Measurements from ENCODE around the gene ABCD4. TPM values are rescaled to one million over a fixed set of nuclear protein-coding genes. Genes with fewer than 3 reads are reported as not detected.
A peak's percentile ranks its signal among the peaks of the same experiment; 100 is the strongest.

ABCD4 gene
- polyA plus RNA-seq, 2 of the 4 experiments (the other 2 are of a cell fraction): 13.9 to 35.8 TPM

DNA sequence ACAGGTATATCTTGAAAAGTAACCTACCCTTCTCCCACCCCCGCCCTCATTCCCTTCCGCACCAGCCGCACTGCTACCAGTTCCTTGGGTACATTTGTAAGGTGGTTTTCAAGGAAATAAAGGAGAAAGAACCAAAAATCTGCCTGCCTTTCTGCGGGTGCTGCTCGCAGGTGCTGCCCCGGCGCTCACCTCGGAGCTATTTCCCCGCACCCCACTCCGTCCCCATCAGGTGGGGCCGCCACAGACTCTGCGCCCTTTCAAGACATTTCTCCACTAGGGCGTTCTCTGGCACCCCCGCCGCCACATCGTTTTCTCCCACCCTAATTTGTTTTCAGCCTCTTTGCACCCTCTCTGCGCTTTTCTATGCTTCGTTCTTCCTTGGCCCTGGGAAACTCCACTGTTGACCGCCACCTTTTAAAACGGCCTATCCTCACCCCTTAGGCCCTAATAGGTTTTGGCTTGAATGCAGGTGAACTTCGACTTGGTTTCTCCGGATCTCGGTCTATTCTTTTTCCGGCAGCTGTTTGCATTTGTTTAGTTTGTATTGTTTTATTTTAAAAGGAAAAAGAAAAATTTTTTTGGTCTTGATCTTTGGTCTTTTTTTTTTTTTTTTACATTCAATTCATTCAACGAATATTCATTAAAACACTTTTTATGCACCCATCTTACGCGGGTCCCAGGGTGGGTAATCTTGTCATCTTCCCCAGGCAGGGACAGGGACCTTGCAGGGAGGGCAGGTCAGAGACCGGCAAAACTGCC, 60.5 kb downstream of the ABCD4 start:
- ChIA-PET CTCF (interaction anchor here (1.3 to 6.1 kb wide), 3 partner anchors 10 to 130 kb away, joined by 6 to 46 read pairs (median 8); no protein-coding TSS in a partner anchor), POLR2A (no interaction called here)
- FAIRE-seq: no peak
- Histone ChIP-seq H3K4me3 (no peak overlapping the region), H3K27ac (no peak overlapping the region), H3K9me3 (no peaks in the 10 kb centered on the region), H3K4me2 (no peak overlapping the region), H3K4me1 (no peaks in the 10 kb centered on the region)
- ATAC-seq: no peak
- WGBS (ENCODE audit: missing lambda C conversion rate): 51% methylated on average over 28 of the region's 28 CpGs
- DNase-seq (ENCODE audit: low read depth in 1 of 2, low spot score in 1 of 2): no peak
- TF ChIP-seq, protein P1, sequence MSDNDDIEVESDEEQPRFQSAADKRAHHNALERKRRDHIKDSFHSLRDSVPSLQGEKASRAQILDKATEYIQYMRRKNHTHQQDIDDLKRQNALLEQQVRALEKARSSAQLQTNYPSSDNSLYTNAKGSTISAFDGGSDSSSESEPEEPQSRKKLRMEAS (IDR thresholded peaks at IDR 0.05): no peak
- TF ChIP-seq SMC3 (IDR thresholded peaks at IDR 0.05) (no peak), HOXB13 (CRISPR knock-in tag; IDR thresholded peaks at IDR 0.05; ENCODE audit: low read depth) (no peak), CBX2 (IDR thresholded peaks at IDR 0.05; ENCODE audit: borderline replicate concordance, low read depth) (no peak), FOXS1 (CRISPR knock-in tag; IDR thresholded peaks at IDR 0.05) (no peak), HEYL (CRISPR knock-in tag; IDR thresholded peaks at IDR 0.05) (no peak)
- TF ChIP-seq, protein P2, sequence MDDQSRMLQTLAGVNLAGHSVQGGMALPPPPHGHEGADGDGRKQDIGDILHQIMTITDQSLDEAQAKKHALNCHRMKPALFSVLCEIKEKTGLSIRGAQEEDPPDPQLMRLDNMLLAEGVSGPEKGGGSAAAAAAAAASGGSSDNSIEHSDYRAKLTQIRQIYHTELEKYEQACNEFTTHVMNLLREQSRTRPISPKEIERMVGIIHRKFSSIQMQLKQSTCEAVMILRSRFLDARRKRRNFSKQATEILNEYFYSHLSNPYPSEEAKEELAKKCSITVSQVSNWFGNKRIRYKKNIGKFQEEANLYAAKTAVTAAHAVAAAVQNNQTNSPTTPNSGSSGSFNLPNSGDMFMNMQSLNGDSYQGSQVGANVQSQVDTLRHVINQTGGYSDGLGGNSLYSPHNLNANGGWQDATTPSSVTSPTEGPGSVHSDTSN (IDR thresholded peaks at IDR 0.05): no peak
- TF ChIP-seq, protein P3, sequence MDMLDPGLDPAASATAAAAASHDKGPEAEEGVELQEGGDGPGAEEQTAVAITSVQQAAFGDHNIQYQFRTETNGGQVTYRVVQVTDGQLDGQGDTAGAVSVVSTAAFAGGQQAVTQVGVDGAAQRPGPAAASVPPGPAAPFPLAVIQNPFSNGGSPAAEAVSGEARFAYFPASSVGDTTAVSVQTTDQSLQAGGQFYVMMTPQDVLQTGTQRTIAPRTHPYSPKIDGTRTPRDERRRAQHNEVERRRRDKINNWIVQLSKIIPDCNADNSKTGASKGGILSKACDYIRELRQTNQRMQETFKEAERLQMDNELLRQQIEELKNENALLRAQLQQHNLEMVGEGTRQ (IDR thresholded peaks at IDR 0.05): no peak

DNA sequence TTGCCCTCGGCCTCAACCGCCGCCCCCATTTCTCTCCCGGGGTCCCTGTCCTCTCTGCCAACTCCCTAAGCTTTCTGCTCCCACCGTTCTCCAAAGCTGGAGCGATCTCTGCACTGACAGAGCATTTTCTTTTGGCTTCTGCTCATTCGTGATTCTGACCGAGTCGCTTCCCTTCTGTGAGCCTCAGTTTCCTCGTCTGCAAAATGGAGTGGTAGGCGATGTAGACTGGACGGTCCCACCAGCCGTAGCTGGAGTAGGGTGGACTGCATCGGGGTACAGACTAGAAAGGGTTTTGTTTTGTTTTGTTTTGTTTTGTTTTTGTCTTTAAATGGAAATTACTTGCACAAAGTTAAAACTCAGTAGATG, 61.1 kb downstream of the ABCD4 start:
- ChIA-PET CTCF (interaction anchor here (1.2 to 6.1 kb wide), 4 partner anchors 11 to 129 kb away, joined by 3 to 46 read pairs (median 7); partner anchors contain the start of gene ABCD4), POLR2A (no interaction called here)
- no peak for ATAC-seq
- peak overlapping the region; percentile 50 for H3K4me2 ChIP-seq
- H3K4me3 ChIP-seq: 0 out of 3 replicates have a peak overlapping the region, but pooled peaks have one; percentile 8
- TF ChIP-seq EHF (CRISPR knock-in tag; IDR thresholded peaks at IDR 0.05) (no peak), HEYL (CRISPR knock-in tag; IDR thresholded peaks at IDR 0.05) (no peak), FOSL2 (IDR thresholded peaks at IDR 0.05) (no peak), FOSL2 (CRISPR knock-in tag; IDR thresholded peaks at IDR 0.05) (no peak), JUN (IDR thresholded peaks at IDR 0.05) (no peak), NFE2L2 (conservative IDR thresholded peaks at IDR 0.05; ENCODE audit: low read length) (no peak), HOXA7 (CRISPR knock-in tag; IDR thresholded peaks at IDR 0.05) (no peak), HOXB5 (CRISPR knock-in tag; IDR thresholded peaks at IDR 0.05) (no peak), KDM5A (IDR thresholded peaks at IDR 0.05) (no peak), RFX5 (IDR thresholded peaks at IDR 0.05) (no peak), CBX2 (IDR thresholded peaks at IDR 0.05; ENCODE audit: borderline replicate concordance, low read depth) (no peak), CHD2 (IDR thresholded peaks at IDR 0.05; ENCODE audit: low read length, partially characterized antibody) (no peak), ESRRA (IDR thresholded peaks at IDR 0.05; ENCODE audit: borderline replicate concordance, low read length) (no peak), ZFP36 (IDR thresholded peaks at IDR 0.05; ENCODE audit: borderline replicate concordance, partially characterized antibody) (no peak), EHMT2 (IDR thresholded peaks at IDR 0.05; ENCODE audit: low read depth) (no peak)
- TF ChIP-seq, protein P4, sequence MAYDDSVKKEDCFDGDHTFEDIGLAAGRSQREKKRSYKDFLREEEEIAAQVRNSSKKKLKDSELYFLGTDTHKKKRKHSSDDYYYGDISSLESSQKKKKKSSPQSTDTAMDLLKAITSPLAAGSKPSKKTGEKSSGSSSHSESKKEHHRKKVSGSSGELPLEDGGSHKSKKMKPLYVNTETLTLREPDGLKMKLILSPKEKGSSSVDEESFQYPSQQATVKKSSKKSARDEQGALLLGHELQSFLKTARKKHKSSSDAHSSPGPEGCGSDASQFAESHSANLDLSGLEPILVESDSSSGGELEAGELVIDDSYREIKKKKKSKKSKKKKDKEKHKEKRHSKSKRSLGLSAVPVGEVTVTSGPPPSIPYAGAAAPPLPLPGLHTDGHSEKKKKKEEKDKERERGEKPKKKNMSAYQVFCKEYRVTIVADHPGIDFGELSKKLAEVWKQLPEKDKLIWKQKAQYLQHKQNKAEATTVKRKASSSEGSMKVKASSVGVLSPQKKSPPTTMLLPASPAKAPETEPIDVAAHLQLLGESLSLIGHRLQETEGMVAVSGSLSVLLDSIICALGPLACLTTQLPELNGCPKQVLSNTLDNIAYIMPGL (CRISPR knock-in tag; IDR thresholded peaks at IDR 0.05; ENCODE audit: borderline replicate concordance): no peak
- TF ChIP-seq, protein P2 (IDR thresholded peaks at IDR 0.05): no peak
- H3K27ac ChIP-seq: no peak overlapping the region
- DNase-seq (ENCODE audit: low read depth in 1 of 2, low spot score in 1 of 2): no peak
- H3K9me3 ChIP-seq: no peaks in the 10 kb centered on the region
- no peak for FAIRE-seq
- 54% methylated on average over 14 of the region's 14 CpGs for WGBS (ENCODE audit: missing lambda C conversion rate)
- no peaks in the 10 kb centered on the region for H3K4me1 ChIP-seq
